HG03565 (cell line): Measurements from ENCODE around the gene PRAMEF13.
"Not testable (repeated sequence)": the region's sequence is repeated elsewhere in the genome, so short reads cannot be mapped to it uniquely, and the experiment has no call there.

Source experiments
- ATAC-seq: cut with Tn5 transposase; IDR thresholded peaks from one replicate; pipeline ENCODE4 v1.9.1; 2021; ENCODE audit warnings: mild to moderate bottlenecking, moderate library complexity; ENCODE audit not compliant: unreplicated experiment

The PRAMEF13 gene, protein sequence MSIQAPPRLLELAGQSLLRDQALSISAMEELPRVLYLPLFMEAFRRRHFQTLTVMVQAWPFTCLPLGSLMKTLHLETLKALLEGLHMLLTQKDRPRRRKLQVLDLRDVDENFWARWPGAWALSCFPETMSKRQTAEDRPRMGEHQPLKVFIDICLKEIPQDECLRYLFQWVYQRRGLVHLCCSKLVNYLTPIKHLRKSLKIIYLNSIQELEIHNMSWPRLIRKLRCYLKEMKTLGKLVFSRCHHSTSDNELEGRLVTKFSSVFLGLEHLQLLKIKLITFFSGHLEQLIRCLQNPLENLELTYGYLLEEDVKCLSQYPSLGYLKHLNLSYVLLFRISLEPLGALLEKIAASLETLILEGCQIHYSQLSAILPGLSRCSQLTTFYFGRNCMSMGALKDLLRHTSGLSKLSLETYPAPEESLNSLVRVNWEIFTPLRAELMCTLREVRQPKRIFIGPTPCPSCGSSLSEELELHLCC

DNA sequence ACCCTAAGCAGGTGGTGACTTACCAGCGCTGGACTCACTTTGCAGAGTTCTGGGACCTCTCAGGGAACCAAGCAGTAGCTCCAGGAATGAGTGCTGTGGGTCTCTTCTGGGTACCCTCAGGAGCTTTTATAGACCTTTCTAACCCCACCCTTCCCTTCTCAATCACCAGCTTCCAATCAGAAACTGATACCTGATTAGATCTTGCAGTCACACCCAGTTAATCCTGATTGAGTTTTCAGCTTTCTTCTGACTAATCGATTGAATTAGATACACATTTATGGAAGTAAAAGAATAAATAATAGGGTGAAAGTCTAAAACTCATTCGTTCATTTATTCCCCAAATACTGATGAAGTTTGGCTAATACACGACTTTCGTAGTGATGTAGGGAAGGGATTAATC lies at the start of gene PRAMEF13:
Gene PRAMEF13, minus strand, starts transcription at position 101 of the 400 bp plus-strand sequence. CDS start 1,820 bp downstream, outside the sequence.
- ATAC-seq = not testable (repeated sequence)

GRCh38 chr1:13247122-13247521 lies 45.9 kb upstream of the PRAMEF13 start:
- not testable (repeated sequence) for ATAC-seq

- ATAC-seq = not testable (repeated sequence)
Observed at GRCh38 chr1:13246554-13246871, 45.3 kb upstream of the PRAMEF13 start.

- ATAC-seq = not testable (repeated sequence)
Observed at GRCh38 chr1:13245841-13246553, 44.8 kb upstream of the PRAMEF13 start.

- not testable (repeated sequence) for ATAC-seq
Observed at GRCh38 chr1:13243536-13244263, 42.5 kb upstream of the PRAMEF13 start.

GRCh38 chr1:13239633-13240032 lies 38.4 kb upstream of the PRAMEF13 start:
- not testable (repeated sequence) for ATAC-seq

DNA sequence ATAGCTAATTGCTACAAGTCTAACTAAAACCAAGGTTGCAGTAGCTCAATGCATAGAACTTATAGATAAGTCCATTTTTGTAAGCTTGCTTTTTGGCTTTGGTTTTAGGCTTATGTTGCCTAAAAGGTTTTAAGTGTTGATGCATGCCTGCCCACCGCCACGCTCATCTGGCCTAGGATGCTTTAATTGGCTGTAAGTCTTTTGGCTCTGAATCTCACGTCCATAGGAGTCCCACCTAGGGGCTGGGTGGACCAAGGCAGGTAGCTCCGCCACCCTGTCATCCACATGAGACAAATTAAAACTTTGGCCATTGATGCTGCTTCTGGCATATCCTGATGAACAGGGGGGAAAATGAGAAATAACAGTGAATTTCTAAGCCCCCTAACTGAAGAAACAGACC lies 36.4 kb upstream of the PRAMEF13 start:
- ATAC-seq = not testable (repeated sequence)

DNA sequence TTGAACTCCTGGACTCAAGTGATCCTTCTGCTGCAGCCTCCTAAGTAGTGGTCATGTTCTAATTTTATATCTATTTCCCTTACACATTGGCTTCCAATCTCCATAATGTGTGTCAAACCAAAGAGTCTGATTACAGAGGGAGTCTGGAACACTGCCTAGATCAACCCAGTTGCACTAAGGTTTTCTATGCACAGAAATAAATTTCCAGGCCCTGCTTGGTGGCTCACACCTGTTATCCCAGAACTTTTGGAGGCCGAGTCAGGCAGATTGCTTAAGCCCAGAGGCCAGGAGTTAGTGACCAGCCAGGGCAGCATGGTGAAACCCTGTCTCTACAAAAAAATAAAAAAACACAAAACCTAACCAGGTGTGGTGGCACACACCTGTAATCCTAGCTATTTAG lies 32.8 kb upstream of the PRAMEF13 start:
- not testable (repeated sequence) for ATAC-seq

GRCh38 chr1:13232056-13232455 lies 30.8 kb upstream of the PRAMEF13 start:
- ATAC-seq = not testable (repeated sequence)

- ATAC-seq = not testable (repeated sequence)
Observed at GRCh38 chr1:13231061-13231750, 30.0 kb upstream of the PRAMEF13 start.

DNA sequence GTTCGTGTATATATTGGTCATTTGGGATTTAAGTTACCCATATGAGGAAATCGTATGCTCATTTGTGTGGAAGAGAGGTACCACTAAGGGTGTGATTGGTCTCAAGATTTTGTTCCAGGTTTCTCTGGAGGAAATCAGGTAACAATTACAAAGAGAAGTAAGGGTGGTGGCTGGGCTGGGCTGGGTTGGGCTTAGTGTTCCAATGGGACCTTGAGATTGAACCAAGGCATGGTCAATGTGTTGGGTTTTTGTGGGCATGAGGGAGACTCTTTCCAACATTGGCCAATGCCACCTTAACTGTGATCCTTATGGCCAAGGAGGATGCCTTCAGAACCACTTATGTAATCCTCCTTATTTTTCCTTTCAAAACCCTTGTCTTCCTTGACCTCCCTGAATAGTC lies 29.4 kb upstream of the PRAMEF13 start:
- not testable (repeated sequence) for ATAC-seq

DNA sequence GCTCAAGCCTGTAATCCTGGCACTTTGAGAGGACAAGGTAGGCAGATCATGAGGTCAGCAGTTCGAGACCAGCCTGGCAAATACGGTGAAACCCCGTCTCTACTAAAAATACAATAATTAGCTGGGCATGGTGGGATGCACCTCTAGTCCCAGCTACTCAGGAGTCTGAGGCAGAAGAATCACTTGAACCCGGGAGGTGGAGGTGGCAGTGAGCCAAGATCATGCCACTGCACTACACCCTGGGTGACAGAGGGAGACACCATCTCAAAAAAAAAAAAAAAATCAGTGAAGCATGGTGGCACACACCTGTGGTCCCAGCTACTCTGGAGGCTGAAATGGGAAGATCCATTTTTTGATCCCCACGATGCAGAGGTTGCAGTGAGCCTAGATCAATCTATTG lies 28.9 kb upstream of the PRAMEF13 start:
- not testable (repeated sequence) for ATAC-seq

DNA sequence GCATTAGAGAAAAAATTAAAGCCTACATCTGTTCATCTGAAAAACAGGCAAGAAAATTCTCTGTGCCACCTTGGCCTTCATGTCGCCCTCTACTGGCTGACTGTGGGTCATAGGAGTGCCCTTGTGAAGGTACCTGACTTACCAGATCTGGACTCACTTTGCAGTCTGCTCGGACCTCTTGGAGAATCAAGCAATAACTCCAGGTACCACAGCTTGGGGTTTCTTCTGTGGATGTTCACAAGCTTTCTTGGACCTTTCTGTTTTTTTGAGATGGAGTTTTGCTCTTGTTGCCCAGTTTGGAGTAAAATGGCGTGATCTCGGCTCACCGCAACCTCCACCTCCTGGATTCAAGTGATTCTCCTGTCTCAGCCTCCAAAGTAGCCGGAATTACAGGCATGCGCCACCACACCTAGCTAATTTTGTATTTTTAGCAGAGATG lies 27.2 kb upstream of the PRAMEF13 start:
- no peak for ATAC-seq

GRCh38 chr1:13227271-13228055 lies 26.3 kb upstream of the PRAMEF13 start:
- ATAC-seq = not testable (repeated sequence)

- ATAC-seq = not testable (repeated sequence)
Observed at GRCh38 chr1:13225675-13226204, 24.5 kb upstream of the PRAMEF13 start, which contains the start of gene PRAMEF18. Gene PRAMEF18, minus strand, starts transcription at chr1:13226154. Its CDS starts 48 bp downstream, at chr1:13226106.

- ATAC-seq = no peak
Observed at GRCh38 chr1:13224480-13225060, 23.4 kb upstream of the PRAMEF13 start.

- not testable (repeated sequence) for ATAC-seq
Observed at GRCh38 chr1:13222788-13223187, 21.6 kb upstream of the PRAMEF13 start.

- not testable (repeated sequence) for ATAC-seq
Observed at GRCh38 chr1:13219203-13219602, 18.0 kb upstream of the PRAMEF13 start.

- ATAC-seq = not testable (repeated sequence)
Observed at GRCh38 chr1:13216619-13217018, 15.4 kb upstream of the PRAMEF13 start.
